Measurements from ENCODE around the gene ZP4.
A peak's percentile ranks its signal among the peaks of the same experiment; 100 is the strongest.
"Not testable (repeated sequence)": the region's sequence is repeated elsewhere in the genome, so short reads cannot be mapped to it uniquely, and the experiment has no call there.

ZP4 gene

GRCh38 chr1:237851210-237851845, 39.4 kb downstream of the ZP4 start:
- no peaks in the 10 kb centered on the region for H3K36me3 ChIP-seq (ENCODE audit: insufficient read depth, low read length)
- H3K4me1 ChIP-seq (ENCODE audit: insufficient read depth, low read length), result no peaks in the 10 kb centered on the region
- no peaks in the 10 kb centered on the region for H3K27me3 ChIP-seq (ENCODE audit: insufficient read depth, low read length, poor library complexity)
- no peak overlapping the region for H2AFZ ChIP-seq (ENCODE audit: low read depth, low read length)
- H3K27ac ChIP-seq (ENCODE audit: low read length), result no peak overlapping the region
- no peak for TF ChIP-seq EZH2 (IDR thresholded peaks at IDR 0.05; ENCODE audit: borderline replicate concordance, low read depth, low read length, severe bottlenecking)
- peak; percentile 72 for TF ChIP-seq CTCF (IDR thresholded peaks at IDR 0.05; ENCODE audit: borderline replicate concordance, extremely low read depth, low read length, poor library complexity, severe bottlenecking)
- H3K9ac ChIP-seq (ENCODE audit: low read depth, low read length), result no peak overlapping the region
- H3K9me3 ChIP-seq (ENCODE audit: insufficient read depth, low read length, severe bottlenecking), result no peaks in the 10 kb centered on the region
- peak; percentile 53 for DNase-seq
- H4K20me1 ChIP-seq (ENCODE audit: insufficient read depth, low read length), result no peaks in the 10 kb centered on the region
- ATAC-seq (ENCODE audit: insufficient read depth, low read depth), result peak; percentile 71
- H3K4me3 ChIP-seq (ENCODE audit: low read depth in 1 of 2, low read length in 2 of 2), result no peak overlapping the region
- no peak overlapping the region for H3K4me2 ChIP-seq (ENCODE audit: insufficient read depth, low read length)
- H3K79me2 ChIP-seq (ENCODE audit: insufficient read depth, low read length), result no peaks in the 10 kb centered on the region

GRCh38 chr1:237843516-237843915, 47.2 kb downstream of the ZP4 start:
- not testable (repeated sequence) for H3K27ac ChIP-seq (ENCODE audit: low read length); H3K79me2 ChIP-seq (ENCODE audit: insufficient read depth, low read length); H3K4me1 ChIP-seq (ENCODE audit: insufficient read depth, low read length); H3K4me3 ChIP-seq (ENCODE audit: low read depth in 1 of 2, low read length in 2 of 2); H4K20me1 ChIP-seq (ENCODE audit: insufficient read depth, low read length); H3K4me2 ChIP-seq (ENCODE audit: insufficient read depth, low read length); H3K36me3 ChIP-seq (ENCODE audit: insufficient read depth, low read length); H2AFZ ChIP-seq (ENCODE audit: low read depth, low read length); ATAC-seq (ENCODE audit: insufficient read depth, low read depth); DNase-seq; H3K27me3 ChIP-seq (ENCODE audit: insufficient read depth, low read length, poor library complexity); H3K9me3 ChIP-seq (ENCODE audit: insufficient read depth, low read length, severe bottlenecking); H3K9ac ChIP-seq (ENCODE audit: low read depth, low read length)

- Histone ChIP-seq H3K4me1 (ENCODE audit: insufficient read depth, low read length) (no peaks in the 10 kb centered on the region), H2AFZ (ENCODE audit: low read depth, low read length) (no peak overlapping the region), H3K9me3 (ENCODE audit: insufficient read depth, low read length, severe bottlenecking) (no peaks in the 10 kb centered on the region), H3K36me3 (ENCODE audit: insufficient read depth, low read length) (no peaks in the 10 kb centered on the region), H3K4me3 (ENCODE audit: low read depth in 1 of 2, low read length in 2 of 2) (no peak overlapping the region), H4K20me1 (ENCODE audit: insufficient read depth, low read length) (no peaks in the 10 kb centered on the region), H3K9ac (ENCODE audit: low read depth, low read length) (no peak overlapping the region), H3K27ac (ENCODE audit: low read length) (no peak overlapping the region), H3K4me2 (ENCODE audit: insufficient read depth, low read length) (no peak overlapping the region), H3K79me2 (ENCODE audit: insufficient read depth, low read length) (no peaks in the 10 kb centered on the region), H3K27me3 (ENCODE audit: insufficient read depth, low read length, poor library complexity) (no peaks in the 10 kb centered on the region)
- no peak for ATAC-seq (ENCODE audit: insufficient read depth, low read depth)
- TF ChIP-seq CTCF (IDR thresholded peaks at IDR 0.05; ENCODE audit: borderline replicate concordance, extremely low read depth, low read length, poor library complexity, severe bottlenecking) (no peak), EZH2 (IDR thresholded peaks at IDR 0.05; ENCODE audit: borderline replicate concordance, low read depth, low read length, severe bottlenecking) (no peak)
- no peak for DNase-seq
These were observed 49.2 kb downstream of the ZP4 start for GRCh38 chr1:237841485-237841884.

GRCh38 chr1:237838904-237839534, 51.7 kb downstream of the ZP4 start:
- Histone ChIP-seq H3K27me3 (ENCODE audit: insufficient read depth, low read length, poor library complexity) (no peaks in the 10 kb centered on the region), H3K36me3 (ENCODE audit: insufficient read depth, low read length) (no peaks in the 10 kb centered on the region), H3K9me3 (ENCODE audit: insufficient read depth, low read length, severe bottlenecking) (no peaks in the 10 kb centered on the region), H3K4me3 (ENCODE audit: low read depth in 1 of 2, low read length in 2 of 2) (no peak overlapping the region), H2AFZ (ENCODE audit: low read depth, low read length) (no peak overlapping the region), H3K27ac (ENCODE audit: low read length) (no peak overlapping the region), H3K4me1 (ENCODE audit: insufficient read depth, low read length) (no peaks in the 10 kb centered on the region), H3K4me2 (ENCODE audit: insufficient read depth, low read length) (no peak overlapping the region), H3K9ac (ENCODE audit: low read depth, low read length) (no peak overlapping the region), H4K20me1 (ENCODE audit: insufficient read depth, low read length) (no peaks in the 10 kb centered on the region), H3K79me2 (ENCODE audit: insufficient read depth, low read length) (no peaks in the 10 kb centered on the region)
- ATAC-seq (ENCODE audit: insufficient read depth, low read depth) (no peak), DNase-seq (no peak)
- TF ChIP-seq EZH2 (IDR thresholded peaks at IDR 0.05; ENCODE audit: borderline replicate concordance, low read depth, low read length, severe bottlenecking), result no peak

Measured in DND-41 (cell line).